ENCODE measurements around the gene CSTA. TPM values are rescaled to one million over a fixed set of nuclear protein-coding genes. Genes with fewer than 3 reads are reported as not detected.

CSTA gene
- total and polyA plus RNA-seq, 8 donors, result 4.6 to 1,479 (median 47.4) TPM; not detected in 4

DNA sequence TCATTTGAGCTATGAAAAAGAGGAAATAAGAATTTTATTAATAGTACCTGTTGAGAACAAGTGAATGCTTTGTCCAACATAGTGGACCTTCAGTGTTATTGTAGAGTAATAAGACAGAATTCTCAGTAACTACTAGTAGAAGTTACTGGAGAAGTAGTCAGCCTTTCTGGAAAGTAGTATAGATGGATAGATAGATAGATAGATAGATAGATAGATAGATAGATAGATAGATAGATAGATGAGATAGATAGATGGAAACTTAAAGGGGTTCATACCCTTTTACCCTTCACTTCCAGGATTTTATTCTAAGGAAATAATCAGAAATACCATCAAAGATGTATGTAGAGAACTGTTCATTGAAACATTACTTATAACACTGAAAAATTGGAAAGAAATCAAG, 64.1 kb downstream of the CSTA start:
- intact Hi-C loops (cut with DNase I; ENCODE audit: low total_unique reads), result no loop called here
- DNase-seq, result no peak
- H3K4me1 ChIP-seq, result peaks cover 17 to 50% (median 29%) of the 10 kb centered on the region in 4 donors
- no peaks in the 10 kb centered on the region for H3K27me3 ChIP-seq
- no peaks in the 10 kb centered on the region for H3K9me3 ChIP-seq
- peaks cover 0 to 14% (median 5%) of the 10 kb centered on the region in 4 donors for H3K36me3 ChIP-seq
- no peak overlapping the region for H3K4me3 ChIP-seq
- TF ChIP-seq EP300 (IDR thresholded peaks at IDR 0.05), result no peak
- no peak for TF ChIP-seq POLR2AphosphoS5 (IDR thresholded peaks at IDR 0.05)
- TF ChIP-seq, protein P1, sequence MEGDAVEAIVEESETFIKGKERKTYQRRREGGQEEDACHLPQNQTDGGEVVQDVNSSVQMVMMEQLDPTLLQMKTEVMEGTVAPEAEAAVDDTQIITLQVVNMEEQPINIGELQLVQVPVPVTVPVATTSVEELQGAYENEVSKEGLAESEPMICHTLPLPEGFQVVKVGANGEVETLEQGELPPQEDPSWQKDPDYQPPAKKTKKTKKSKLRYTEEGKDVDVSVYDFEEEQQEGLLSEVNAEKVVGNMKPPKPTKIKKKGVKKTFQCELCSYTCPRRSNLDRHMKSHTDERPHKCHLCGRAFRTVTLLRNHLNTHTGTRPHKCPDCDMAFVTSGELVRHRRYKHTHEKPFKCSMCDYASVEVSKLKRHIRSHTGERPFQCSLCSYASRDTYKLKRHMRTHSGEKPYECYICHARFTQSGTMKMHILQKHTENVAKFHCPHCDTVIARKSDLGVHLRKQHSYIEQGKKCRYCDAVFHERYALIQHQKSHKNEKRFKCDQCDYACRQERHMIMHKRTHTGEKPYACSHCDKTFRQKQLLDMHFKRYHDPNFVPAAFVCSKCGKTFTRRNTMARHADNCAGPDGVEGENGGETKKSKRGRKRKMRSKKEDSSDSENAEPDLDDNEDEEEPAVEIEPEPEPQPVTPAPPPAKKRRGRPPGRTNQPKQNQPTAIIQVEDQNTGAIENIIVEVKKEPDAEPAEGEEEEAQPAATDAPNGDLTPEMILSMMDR (IDR thresholded peaks at IDR 0.05), result no peak
- no peak for TF ChIP-seq POLR2A (IDR thresholded peaks at IDR 0.05)
- H3K27ac ChIP-seq, result no peak overlapping the region

DNA sequence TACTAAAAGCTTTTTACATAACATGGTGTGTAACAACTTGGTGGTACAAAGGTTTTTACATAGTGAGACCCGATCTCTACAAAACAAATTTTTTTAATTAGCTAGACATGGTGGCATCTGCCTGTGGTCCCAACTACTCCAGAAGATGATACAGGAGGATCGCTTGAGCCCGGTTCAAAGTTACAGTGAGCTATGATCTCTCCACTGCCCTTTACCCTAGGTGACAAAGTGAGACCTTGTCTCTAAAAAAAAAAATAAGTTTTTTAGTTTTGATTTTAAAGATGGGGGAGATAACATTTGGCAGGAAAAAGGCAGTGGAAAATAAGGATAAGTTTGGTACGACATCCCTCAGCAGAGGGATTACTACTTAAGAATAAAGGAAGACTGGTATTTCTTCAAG, 64.8 kb downstream of the CSTA start:
- H3K36me3 ChIP-seq, result peaks cover 0 to 14% (median 5%) of the 10 kb centered on the region in 4 donors
- no peak for DNase-seq
- peak overlapping the region in 2 of 5 donors; percentile 34 to 36 for H3K27ac ChIP-seq
- 86 to 91% (median 86%) methylated on average over 4 of the region's 4 CpGs for WGBS, 5 donors
- intact Hi-C loops (cut with DNase I; ENCODE audit: low total_unique reads), result loop anchor here (10.0 kb wide), 1 partner anchor 295 kb away; the partner anchor contains the start of gene PARP14
- H3K4me1 ChIP-seq, result peaks cover 17 to 45% (median 26%) of the 10 kb centered on the region in 4 donors
- TF ChIP-seq EP300 (IDR thresholded peaks at IDR 0.05) (no peak), POLR2A (IDR thresholded peaks at IDR 0.05) (no peak), POLR2AphosphoS5 (IDR thresholded peaks at IDR 0.05) (no peak)
- TF ChIP-seq, protein P1 (IDR thresholded peaks at IDR 0.05), result no peak
- no peaks in the 10 kb centered on the region for H3K9me3 ChIP-seq
- no peaks in the 10 kb centered on the region for H3K27me3 ChIP-seq
- H3K4me3 ChIP-seq, result no peak overlapping the region

DNA sequence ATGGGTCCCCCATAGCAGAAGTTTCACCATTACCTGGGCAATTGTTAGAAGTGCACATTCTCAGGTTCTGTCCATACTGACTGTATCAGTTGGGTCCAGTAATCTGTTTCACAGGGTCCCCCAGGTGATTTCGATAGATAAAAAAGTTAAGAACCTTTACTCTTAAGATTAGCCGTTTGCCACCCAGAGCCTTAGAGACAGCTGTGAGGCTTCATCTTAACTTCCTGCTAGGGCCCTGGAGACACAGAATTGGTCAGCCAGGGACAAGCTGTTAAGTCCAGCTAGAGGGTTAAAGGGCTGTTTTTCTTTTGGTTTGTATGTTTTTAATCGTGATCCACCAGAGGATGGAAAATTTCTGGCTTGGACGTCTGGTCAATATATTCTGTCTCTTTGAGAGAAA, 65.6 kb downstream of the CSTA start:
- peaks cover 0 to 14% (median 5%) of the 10 kb centered on the region in 4 donors for H3K36me3 ChIP-seq
- peak overlapping the region in 2 of 5 donors; percentile 34 to 36 for H3K27ac ChIP-seq
- H3K27me3 ChIP-seq, result no peaks in the 10 kb centered on the region
- no peak overlapping the region for H3K4me3 ChIP-seq
- intact Hi-C loops (cut with DNase I; ENCODE audit: low total_unique reads), result loop anchor here (10.0 kb wide), 1 partner anchor 294 kb away; the partner anchor contains the start of gene PARP14
- WGBS, 5 donors, result 46 to 57% (median 55%) methylated on average over 4 of the region's 4 CpGs
- TF ChIP-seq POLR2A (IDR thresholded peaks at IDR 0.05) (no peak), POLR2AphosphoS5 (IDR thresholded peaks at IDR 0.05) (no peak), EP300 (IDR thresholded peaks at IDR 0.05) (no peak)
- TF ChIP-seq, protein P1 (IDR thresholded peaks at IDR 0.05), result no peak
- H3K4me1 ChIP-seq, result peaks cover 9 to 39% (median 19%) of the 10 kb centered on the region in 4 donors
- H3K9me3 ChIP-seq, result no peaks in the 10 kb centered on the region
- no peak for DNase-seq

Other genes with a start within 250 kb of the CSTA start
- 1 to 10 TPM in 1 of 5 donors, under 1 TPM in 1, not detected in 3; 0.37 to 3.0 TPM for gene CASR, start 141.6 kb upstream of the CSTA start, total RNA-seq
- gene CASR, start 141.6 kb upstream of the CSTA start, polyA plus RNA-seq, result under 1 TPM in 2 of 3 donors, not detected in 1; 0.03 to 0.50 TPM
- gene MIX23, start 58.0 kb downstream of the CSTA start, total RNA-seq, result 10 to 100 TPM in 3 of 5 donors, 1 to 10 TPM in 2; 3.5 to 44.3 (median 30.4) TPM
- gene MIX23, start 58.0 kb downstream of the CSTA start, polyA plus RNA-seq, result 10 to 100 TPM; 30.5 to 35.6 (median 35.5) TPM
- 100 to 1,000 TPM in 1 of 5 donors, 10 to 100 TPM in 4; 21.0 to 137 (median 25.8) TPM for gene FAM162A, start 58.9 kb downstream of the CSTA start, total RNA-seq
- 100 to 1,000 TPM in 1 of 3 donors, 10 to 100 TPM in 2; 69.0 to 102 (median 69.5) TPM for gene FAM162A, start 58.9 kb downstream of the CSTA start, polyA plus RNA-seq
- 1 to 10 TPM in 2 of 5 donors, under 1 TPM in 2, not detected in 1; under 0.01 to 4.6 (median 1.0) TPM for gene WDR5B, start 90.8 kb downstream of the CSTA start, total RNA-seq
- 1 to 10 TPM; 1.7 to 4.0 (median 1.9) TPM for gene WDR5B, start 90.8 kb downstream of the CSTA start, polyA plus RNA-seq
- gene KPNA1, start 189.7 kb downstream of the CSTA start, total RNA-seq, result 10 to 100 TPM; 28.4 to 88.4 (median 52.5) TPM
- gene KPNA1, start 189.7 kb downstream of the CSTA start, polyA plus RNA-seq, result 10 to 100 TPM in 1 of 3 donors, 1 to 10 TPM in 2; 6.7 to 10.1 (median 8.3) TPM
- gene PARP9, start 239.1 kb downstream of the CSTA start, total RNA-seq, result 10 to 100 TPM in 4 of 5 donors, 1 to 10 TPM in 1; 1.4 to 42.6 (median 23.9) TPM
- gene PARP9, start 239.1 kb downstream of the CSTA start, polyA plus RNA-seq, result 10 to 100 TPM; 19.5 to 26.5 (median 21.4) TPM
- 10 to 100 TPM in 4 of 5 donors, 1 to 10 TPM in 1; 5.8 to 29.0 (median 26.1) TPM for gene DTX3L, start 239.1 kb downstream of the CSTA start, total RNA-seq
- 10 to 100 TPM in 2 of 3 donors, 1 to 10 TPM in 1; 9.2 to 11.2 (median 10.5) TPM for gene DTX3L, start 239.1 kb downstream of the CSTA start, polyA plus RNA-seq

All from stomach (tissue), 9 donors.